Measurements from ENCODE around the gene MEN1.

Gene MEN1

DNA sequence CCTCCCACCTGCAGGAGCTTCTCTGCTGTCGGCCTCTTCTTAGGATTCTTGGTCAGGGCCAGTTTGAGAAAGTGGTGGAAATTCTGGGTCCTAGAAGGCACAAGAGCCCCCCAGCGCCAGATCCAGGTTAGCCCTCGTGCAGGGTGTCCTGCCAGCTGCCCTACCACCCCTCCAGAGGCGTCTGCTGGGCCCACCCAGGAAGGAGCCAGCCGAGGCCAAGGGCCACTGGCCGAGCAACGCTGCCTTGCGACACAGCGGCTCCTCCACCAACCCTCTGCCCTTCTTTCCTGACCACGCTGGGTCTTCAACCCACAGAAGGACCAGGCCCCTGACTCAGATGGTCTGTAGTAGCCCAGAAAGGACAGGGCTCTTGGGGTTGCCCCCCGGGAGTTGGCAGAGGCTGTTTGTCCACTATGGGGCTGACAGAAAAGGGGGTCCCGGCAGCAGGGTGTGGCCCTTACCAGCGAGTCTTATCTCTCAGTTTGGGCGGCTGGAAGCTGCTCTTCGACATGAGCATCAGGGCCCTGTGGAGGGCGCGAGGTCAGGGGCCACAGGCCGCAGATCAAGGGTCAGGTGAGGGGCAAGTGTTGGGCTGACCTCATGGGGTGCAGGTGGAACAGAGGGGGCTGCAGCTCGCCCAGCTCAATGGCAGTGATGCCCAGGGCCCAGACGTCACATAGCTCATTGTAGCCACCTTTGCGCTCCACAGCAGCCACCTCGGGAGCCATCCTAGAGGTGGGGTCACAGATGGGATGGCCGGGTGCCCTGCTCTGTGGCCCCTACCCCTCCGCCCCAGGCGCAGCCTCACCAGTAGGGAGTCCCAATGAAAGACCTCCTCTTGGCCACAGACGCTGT lies 9.8 kb downstream of the MEN1 start:
- DNase-seq = no peak

DNA sequence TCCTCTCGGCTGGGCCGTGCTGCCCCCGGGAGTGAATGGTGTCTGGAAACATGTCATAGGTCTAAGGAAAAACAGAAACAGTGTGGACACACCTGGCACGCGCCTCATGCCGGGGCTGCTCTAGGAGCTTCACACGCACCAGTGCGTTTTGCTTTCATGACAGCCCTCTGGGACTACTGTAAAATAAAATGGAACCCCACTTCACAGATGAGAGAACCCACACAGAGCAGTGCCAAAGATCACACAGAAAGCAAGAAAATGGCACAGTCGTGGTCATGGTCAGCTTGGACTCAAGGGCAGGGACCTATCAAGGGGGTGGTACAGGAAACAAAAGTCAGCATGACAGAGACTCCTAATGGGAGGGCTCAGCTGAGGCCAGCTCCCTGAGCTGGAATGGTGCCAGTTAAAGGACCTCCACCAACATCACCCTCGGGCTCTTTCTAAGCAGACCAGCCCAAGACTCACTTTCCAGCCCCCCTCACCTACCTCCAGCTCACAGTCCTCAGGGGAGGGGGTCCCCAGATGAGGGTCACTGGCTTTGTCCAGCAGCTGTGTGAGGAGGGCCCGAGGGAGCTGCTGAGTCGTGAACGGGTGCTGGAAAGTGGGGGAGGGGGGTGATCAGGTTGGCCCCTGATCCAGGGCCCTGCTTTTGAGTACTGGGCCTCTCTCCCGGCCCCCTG lies 10.6 kb downstream of the MEN1 start:
- DNase-seq = no peak

DNA sequence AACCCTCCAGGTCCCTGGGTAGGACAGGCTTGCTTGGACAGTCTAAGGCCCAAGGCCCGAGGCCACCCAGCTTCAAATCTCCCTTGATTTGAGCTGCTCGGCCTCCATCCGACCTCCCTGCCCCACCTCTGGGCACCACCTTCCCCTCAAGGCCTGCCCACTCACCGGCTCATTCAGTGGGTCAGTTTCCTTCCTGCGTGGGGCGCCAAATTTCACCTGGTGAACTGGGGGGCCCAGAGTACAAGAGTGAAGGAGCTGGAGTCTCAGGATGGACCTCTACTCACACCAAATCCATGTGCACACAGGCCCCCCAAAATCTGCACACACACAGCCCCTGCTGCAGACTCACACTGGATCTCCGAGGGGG lies 11.1 kb downstream of the MEN1 start:
- no peak for DNase-seq

DNA sequence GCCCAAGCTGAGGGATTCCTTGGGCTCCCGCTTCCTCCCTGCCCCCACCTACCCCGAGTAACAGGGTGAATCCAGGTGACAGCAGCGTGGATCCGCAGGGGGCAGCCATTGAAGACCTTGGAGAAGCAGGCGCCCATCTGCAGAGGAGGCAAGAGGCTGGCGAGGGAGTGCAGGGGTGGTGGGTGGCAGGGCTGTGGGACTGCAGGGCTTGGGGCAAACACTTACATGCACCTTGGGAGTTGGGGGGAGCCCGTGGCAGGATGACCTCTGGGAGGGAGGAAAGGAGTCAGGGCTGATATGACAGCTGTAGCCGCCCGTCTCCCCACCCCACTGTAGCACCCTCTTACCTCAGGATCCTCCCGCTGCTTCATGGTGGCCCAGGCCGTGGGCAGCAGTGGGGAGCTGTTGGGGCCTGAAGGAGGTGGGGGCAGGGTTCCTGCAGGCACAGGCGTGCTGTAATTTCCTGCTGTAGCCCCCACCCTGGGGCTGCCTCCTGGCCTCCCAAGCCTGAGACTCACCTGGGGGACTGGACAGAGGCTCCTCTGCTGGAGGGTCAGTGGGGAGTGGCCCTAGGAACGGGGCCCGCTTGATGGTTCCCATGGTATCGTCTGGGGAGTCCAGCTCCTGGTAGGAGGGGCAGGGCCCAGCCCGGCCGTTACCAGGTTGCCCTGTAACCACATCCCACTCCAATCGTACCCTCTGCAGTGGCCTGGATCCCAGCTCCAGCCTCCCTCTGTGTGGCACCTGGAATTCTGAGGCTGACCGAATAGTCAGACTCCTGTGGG lies 13.4 kb downstream of the MEN1 start:
- DNase-seq = no peak

DNA sequence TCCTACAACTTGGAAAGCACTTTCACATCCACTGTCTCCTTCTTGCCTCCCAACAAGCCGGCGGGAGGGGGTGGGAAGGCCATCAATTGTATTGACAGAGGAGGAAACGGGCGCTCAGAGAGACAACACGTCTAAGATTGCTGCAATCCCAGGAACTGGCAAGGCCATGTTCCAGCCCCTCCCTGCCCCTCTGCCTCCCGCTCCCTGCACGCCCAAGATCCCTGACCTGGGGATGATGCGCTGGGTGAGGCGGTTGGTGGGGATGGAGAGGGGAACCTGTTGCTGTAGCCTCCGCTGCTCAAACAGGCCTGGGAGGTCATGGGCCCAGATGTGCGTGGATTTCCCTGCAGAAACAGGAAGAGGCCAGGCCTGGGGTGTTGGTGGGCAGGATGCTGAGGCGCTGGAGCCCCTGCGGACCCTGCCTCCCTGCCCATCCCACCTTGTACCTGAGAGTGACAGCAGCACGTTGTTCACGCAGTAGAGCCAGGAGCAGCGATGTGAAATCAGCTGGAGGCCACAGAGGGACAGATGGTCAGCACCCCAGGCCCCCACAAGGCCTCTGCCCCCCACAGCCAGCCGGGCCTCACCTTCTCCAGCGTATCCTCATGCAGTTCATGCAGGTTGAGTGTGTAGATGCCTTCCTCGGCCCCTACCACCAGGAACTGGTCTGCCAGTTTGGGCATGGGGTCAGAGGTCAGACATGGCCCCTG lies 14.1 kb downstream of the MEN1 start:
- no peak for DNase-seq

DNA sequence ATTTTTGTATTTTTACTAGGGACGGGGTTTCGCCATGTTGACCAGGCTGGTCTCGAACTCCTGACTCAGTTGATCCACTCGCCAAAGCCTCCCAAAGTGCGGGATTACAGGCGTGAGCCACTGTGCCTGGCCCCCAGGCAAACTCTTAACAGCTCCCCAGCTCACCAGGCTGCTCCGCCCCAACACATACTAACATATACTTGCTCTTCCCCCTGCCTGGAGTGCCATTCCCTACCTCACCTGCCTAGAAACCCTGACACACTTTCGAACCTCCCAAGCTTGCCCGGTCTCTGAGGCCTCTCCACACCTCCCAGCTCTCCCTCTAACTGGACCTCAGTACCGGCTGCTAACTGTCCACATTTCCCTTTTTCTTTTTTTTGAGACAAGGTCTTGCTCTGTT lies 15.8 kb downstream of the MEN1 start:
- DNase-seq = no peak

DNA sequence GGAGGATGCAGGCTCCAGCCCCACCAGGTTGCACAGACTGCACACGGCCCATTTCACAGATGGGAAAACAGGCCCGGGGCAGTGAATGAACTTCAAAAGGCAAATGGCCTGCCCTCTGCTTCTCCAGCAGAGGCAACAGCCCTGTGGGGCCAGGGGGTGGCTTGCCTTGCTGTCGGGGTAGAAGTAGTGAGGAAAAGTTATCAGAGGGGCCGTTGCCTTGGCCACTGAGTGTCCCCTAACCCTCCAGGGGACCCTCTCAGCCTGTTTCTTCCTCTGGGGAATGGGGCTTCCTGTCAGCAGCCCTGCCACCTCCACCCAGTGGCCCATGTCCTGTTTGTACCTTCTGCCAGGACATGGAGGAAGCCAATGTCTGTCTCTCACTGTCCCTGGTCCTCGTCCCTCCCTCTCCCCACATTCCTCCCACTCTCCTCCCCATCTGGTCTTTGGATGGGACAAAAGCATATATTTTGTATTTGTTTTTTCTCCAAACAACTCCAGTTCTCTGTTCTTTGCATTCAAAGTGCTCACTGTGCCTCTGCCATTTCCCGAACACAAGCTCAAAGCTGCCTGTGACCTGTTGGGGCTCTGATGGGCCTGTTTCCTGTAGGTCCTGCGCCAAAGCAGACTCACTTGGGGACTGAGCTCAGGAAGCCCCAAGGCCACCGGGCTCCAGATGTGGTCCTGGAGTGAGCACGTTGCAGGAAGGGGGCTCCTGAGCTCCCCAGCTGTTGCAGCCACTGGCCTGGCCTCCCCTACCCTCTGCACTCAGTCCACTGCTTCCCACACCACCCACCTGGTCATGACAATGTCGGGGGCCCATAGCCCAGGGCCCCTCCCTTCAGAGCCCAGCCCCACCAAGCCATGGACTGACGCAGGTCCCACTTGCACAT lies 16.8 kb downstream of the MEN1 start:
- DNase-seq = no peak

DNA sequence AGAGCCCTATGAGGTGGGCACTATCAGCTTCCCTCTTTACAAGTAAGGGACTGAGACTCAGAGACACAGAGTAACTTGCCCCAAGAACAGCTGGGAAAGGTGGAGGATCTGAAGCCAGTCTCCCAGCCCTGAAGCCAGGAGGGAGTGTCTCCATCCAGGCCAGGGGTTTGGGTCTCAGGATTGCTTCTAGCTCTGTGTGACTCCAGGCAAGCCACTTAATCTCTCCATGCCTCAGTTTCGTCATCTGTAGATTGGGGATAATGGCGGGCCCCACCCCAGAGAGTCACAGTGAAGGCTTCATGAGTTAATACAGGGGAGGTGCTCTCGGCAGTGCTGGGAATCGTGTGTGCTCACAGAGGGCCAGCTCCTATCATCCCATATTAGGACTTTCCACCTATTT lies 17.9 kb downstream of the MEN1 start:
- no peak for DNase-seq

DNA sequence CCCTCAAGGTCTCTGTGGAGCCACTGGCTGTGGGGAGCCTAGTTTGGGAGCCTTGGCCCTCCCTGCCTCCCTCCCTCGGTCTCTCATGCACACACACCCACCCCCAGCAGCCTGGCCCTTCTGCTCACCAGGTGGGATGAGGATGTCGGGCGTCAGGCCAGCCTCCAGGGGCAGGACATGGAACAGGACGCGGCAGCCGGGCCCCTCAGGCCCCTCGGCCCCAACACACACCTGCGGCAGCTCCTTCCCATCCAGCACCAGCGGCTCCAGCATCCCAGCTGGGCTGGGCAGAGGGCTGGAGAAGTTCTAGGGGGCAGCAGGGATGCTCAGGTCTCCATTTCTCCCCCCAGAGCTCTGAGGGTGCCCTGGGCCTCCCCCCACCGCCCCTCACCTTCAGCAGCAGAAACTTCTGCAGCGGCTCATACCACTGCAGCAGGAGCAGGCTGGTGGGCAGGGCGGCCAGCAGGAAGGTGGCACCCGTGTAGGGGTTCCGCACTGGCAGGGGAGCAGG lies 18.5 kb downstream of the MEN1 start:
- DNase-seq = no peak

DNA sequence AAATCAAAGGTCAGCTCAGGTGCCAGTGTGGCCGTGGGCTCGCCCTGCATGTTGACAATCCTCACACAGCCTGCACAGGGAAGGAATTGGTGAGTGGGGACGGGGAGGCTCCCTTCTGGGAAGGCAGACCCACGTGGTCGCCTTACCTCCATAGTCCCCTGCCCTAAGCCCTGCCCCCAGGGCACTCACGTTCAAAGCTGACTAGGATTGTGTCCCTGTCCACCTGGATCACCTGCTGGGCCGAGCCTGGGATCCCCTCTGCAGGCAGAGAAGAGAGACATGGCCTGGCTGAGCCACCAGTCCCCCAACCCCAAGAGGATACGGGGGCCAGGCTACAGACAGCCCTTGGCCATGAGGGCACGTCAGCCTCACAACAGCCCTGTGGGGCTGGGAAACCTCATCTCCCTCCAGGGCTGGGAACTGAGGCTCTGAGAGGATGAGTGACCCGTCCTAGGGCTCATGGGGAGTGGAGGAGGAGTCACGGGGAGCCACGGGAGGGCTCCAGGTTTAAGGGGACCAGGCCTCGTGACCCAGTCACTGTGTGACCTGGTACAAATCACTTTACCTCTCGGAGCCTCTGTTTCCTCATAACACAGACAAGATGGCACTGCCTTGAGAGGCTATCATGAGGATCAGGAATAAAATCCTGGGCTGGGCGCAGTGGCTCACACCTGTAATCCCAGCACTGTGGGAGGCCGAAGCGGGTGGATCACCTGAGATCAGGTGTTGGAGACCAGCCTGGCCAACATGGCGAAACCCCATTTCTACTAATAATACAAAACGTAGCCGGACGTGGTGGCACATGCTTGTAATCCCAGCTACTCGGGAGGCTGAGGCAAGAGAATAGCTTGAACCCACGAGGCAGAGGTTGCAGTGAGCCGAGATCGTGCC lies 19.9 kb downstream of the MEN1 start:
- no peak for DNase-seq

DNA sequence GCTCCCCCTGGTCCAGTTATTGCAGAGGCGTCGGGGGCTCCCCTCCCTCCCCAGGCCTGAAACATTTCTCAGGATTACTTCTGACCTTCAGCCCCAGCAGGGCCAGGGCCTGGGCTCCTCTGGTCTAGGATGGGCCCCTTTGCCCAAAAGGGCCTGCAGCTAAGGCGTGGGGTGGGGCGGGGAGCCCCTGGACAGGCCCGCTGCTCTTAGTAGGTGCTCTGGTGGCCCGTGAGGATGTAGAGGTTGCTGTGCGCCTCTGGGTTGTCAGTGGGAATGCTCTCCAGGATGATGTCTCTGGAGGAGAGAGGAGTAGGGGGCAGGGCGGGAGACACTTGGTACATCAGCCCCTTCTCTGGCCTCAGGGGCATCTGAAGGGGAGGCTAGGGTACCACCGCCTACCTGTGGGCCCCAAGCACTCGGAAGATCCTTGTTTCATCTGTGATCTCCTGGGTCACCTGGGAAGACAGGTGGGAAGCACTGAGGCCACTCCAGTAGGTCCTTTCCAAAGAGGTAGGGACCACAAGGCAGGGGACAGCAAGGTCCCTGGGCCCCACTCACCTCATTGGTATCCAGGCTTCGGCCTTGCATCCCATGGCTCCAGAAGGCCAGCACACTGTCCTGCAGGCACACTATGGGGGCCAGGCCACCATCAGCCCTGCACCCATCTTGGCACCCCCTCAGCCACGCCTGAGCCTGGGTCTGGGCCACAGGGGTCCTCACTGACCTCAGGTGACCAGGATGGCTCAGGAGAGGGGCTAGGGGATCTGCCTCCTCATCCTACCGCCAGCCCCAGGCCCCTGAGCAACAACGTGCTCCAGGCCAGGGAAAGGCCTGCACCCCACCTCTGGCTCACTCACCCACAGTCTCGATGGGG lies 20.8 kb downstream of the MEN1 start:
- no peak for DNase-seq

DNA sequence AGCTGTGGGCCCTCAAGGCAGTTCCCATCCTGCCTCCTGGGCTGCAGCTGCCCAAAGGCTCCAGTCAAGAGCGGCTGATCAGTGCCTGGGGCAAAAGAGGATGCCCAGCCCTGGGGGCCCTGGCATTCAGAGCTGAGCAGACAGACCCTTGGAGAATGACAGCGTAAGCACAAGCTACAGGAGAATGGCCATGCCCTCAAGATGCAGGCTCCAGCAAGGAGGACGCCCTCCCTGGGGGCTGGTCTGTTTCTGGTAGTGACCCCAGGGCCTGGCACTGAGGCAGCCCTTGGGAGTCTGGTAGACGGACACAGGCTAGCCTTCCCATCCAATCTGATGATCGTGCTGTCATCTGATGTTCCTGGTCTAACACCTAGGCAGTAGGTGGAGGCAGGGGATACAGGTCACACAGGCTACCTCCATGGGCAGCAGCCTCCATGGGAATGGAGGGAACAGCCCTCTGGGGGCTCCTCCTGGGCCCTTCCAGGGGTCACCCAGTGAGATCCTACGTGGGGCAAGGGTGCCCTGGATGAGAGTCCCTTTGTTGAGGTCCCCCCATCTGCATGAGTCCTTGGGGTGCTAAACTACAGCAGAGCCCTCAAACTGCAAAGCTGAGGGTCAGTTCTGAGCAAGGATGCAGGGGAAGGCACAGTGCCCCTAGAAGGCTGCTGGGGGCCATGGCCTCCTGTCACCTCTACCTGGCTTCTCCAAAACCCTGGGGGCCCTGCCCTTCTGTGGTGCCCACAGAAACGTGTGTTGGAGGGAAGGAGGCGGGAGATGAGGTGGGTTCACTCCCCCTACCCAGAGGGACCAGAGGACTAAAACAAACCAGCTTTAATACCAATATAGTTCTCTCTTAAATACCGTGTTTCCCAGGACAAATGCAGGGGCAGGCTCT lies 21.8 kb downstream of the MEN1 start:
- DNase-seq = no peak

DNA sequence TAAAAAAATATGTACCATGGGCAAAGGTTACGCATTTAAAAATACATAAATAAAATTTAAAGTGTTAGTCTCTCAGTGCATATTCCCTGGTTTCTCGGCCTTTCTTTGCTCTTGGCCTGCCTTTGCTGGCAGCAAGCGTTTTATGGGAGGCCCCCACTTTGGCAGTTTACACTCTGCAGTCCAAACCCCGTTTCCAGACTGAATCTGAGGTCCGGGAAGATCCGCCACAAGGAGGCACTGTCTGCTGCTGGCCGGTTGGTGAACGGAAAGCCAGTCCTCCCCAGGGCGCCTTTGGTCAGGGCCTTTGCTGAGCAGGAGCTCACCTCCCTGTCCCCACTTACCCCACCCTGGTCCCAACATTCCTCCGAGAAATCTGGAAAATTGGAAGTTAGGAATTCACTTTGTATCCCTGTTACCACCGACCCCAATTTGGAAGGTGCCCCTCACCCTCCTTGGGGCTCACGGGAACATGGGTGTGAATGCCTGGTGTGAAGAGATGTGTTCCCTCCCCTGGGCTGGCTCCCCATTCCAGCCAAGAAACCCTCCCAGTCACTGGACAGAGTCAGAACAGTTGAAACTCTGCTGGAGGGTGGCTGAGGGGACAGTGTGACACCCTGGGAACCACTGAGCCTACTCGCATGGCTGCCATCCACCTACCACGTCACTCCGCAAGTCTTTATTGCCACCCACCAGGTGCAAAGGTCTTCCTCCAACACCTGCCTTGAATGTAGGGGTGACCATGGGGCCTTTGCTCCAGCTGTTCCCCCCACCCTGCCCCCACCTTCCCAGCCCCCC lies 22.6 kb downstream of the MEN1 start:
- DNase-seq = peak; percentile 66

DNA sequence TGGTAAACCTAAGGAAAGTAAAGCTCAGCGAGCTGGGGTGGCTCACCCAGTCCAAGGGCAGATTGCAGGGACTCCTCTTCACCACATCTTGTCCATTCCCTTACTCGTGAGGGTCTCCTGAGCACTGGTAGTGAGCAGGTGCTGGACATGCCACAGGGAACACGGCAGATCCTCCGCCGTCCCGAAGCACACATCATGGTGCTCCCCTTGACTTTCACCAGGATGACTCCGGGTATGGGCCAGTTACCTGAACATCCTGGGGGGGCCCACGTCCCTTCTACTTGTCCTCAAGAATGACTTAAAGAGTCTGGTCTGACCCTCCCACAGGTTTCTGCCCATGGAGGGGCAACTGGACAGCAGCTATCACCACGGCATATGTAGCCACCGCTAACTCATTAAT lies 24.0 kb downstream of the MEN1 start:
- DNase-seq = no peak

DNA sequence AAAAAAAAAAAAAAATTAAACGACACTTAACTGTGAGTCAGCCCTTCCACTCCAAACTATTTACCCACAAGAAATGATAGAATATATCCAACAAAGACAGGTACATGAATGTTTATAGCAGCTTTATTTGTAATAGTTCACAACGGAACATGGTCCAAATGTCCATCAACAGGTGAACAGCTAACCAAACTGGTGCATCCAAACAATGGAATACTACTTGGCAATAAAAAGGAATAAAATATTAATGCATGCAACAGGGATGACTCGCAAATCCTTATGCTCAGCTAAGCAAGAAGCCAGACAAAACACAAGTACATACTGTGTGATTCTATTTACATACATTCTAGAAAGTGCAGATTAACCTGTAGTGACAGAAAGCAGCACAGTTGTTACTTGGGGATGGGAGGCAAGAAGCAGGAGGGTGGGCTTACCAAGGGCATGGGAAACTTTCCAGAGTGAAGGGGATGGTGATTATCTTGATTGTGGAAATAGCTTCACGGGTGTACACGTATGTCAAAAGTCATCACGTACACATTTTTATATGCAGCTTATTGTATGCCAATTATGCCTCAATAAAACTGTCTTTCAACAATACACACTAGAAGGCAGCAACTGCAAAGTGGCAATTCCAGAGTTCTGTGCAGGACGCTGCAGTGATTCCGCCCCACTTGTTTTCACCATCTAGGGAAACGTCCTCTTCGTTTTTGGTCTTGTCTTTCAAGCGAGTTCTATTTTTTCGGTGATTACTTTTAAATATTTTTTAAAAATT lies 25.4 kb downstream of the MEN1 start:
- DNase-seq = no peak

DNA sequence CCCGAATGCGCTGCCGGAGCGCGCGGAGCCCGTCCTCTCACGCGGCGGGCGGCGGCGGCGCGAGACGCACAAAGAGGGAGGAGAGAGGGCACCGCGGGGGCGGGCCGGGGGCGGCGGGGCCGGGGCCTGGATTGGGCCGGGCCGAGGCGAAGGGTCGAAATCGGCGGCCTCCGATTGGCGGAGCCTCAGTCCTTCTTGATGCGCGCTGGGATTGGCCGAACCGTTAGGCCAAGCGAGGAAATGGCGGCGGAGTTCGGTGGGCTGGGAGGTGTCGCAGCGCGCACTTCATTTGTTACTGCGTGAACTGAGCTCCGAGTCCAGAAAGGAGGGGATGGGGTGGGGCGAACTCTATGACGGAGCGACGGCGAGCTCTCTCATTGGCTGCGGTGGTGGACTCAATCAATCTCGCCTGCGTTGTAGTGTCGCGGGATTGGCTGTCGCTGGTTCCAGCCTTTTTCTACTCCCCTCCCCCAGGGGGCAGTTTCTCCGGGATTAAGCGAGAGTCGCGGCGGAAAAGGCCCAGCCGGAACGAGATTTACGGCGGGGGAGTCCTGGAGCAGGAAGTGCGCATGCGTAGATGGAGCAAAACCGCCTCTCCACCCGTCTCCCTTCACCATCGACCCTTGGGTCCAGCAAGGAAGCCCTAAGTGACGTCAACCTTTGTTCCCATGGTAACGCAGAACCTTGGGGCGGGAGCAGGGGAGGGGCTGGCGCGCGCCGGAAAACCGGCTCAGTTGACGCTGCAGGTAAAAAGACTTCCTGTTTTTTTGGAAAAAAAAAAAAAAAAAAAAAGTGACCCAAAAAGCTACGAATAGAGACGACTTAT lies 31.7 kb downstream of the MEN1 start, which contains the start of gene SF1:
SF1 (minus strand) TSS at position 70 of the 826 bp plus-strand sequence. CDS start 150 bp downstream, outside the sequence.
- peak; percentile 100 for DNase-seq

All from CD4-positive, alpha-beta T cell treated with Interleukin-15 for 1 hour (primary cell).